A549 (cell line): ENCODE results near the gene CHMP4A. TPM values are rescaled to one million over a fixed set of nuclear protein-coding genes. Genes with fewer than 3 reads are reported as not detected.

Experiments
- ATAC-seq, 2 experiments: fragments of 200-7000 bp in 1 of 2; fragments of >200 bp in 1 of 2; cut with Nextera tagmentation in 1 of 2; cut with Tn5 transposase in 1 of 2; 3 replicates each; pipeline versions ENCODE4 v1.8.0 to v1.9.1; 2018 to 2020; ENCODE audit warnings: mild to moderate bottlenecking in 1 of 2, moderate library complexity in 1 of 2
- CTCF ChIA-PET: fragments of 300-600 bp; sonication (Branson Sonifier 250); formaldehyde crosslinking; extraction: SDS; loops from one replicate; lab custom pipeline; 2021; ENCODE audit warnings: antibody characterized with exemption, inconsistent platforms; lab: Yijun Ruan, JAX
- POLR2A ChIA-PET: fragments of 350-600 bp; formaldehyde crosslinking; extraction: SDS; loops from one replicate; lab custom pipeline; 2021; ENCODE audit warnings: antibody characterized with exemption, inconsistent platforms; lab: Yijun Ruan, JAX
- DNase-seq, 2 experiments: peaks; one replicate each; pipeline versions ENCODE4 v3.0.0 to v3.0.0-alpha.2; 2011 to 2016; ENCODE audit warnings: low read depth in 1 of 2, low spot score in 1 of 2
- FAIRE-seq: peaks from 2 replicates; lab custom pipeline; 2011; peaks lifted over from hg19 to GRCh38; lab: Jason Lieb, UNC
- H3K27ac ChIP-seq, 2 experiments: fragments of >200 bp; sonication (Bioruptor Twin); formaldehyde crosslinking; 3 replicates each; pipeline ENCODE4 v1.5.1; 2016 to 2017
- H3K4me1 ChIP-seq: fragments of >200 bp; sonication (Bioruptor Twin); formaldehyde crosslinking; 3 replicates; pipeline ENCODE4 v1.6.1; 2016
- H3K4me2 ChIP-seq: fragments of >200 bp; sonication (Bioruptor Twin); formaldehyde crosslinking; 3 replicates; pipeline ENCODE4 v1.6.1; 2016
- H3K4me3 ChIP-seq: fragments of >200 bp; sonication (Bioruptor Twin); formaldehyde crosslinking; 3 replicates; pipeline ENCODE4 v1.5.1; 2016
- H3K9me3 ChIP-seq: fragments of >200 bp; sonication (Bioruptor Twin); formaldehyde crosslinking; 3 replicates; pipeline ENCODE4 v1.6.1; 2016
- BHLHE40 ChIP-seq: IDR thresholded peaks from 2 replicates; pipeline ENCODE4 v1.6.1; 2012; ENCODE audit warnings: low read depth, low read length, inconsistent platforms
- EHMT2 ChIP-seq: fragments of 200-600 bp; sonication (generic); IDR thresholded peaks from 2 replicates; pipeline ENCODE4 v1.6.1; 2016; ENCODE audit warnings: antibody characterized with exemption, low read depth, mild to moderate bottlenecking, moderate library complexity
- FOSL2 ChIP-seq, 2 experiments: fragments of 450-650 bp in 1 of 2; fragments of >200 bp in 1 of 2; sonication (Bioruptor Twin) in 1 of 2; formaldehyde crosslinking; IDR thresholded peaks; 2 replicates each; pipeline versions ENCODE4 v1.5.0 to v1.6.1; 2016 to 2020; ENCODE audit warnings: mild to moderate bottlenecking in 1 of 2, moderate library complexity in 1 of 2
- FOXS1 ChIP-seq: fragments of 250-450 bp; sonication (Bioruptor Pico); IDR thresholded peaks from 2 replicates; pipeline ENCODE4 v1.5.0; 2020; ENCODE audit warnings: mild to moderate bottlenecking, moderate library complexity
- GATA3 ChIP-seq: IDR thresholded peaks from 2 replicates; pipeline ENCODE4 v1.6.1; 2012; ENCODE audit warnings: borderline replicate concordance
- HEYL ChIP-seq: fragments of 250-450 bp; sonication (Bioruptor Pico); IDR thresholded peaks from 2 replicates; pipeline ENCODE4 v1.8.0; 2021; ENCODE audit warnings: mild to moderate bottlenecking, moderate library complexity
- JUN ChIP-seq, 2 experiments: fragments of >200 bp; sonication (Bioruptor Twin); formaldehyde crosslinking; IDR thresholded peaks; 2 replicates in 1 of 2; 3 replicates in 1 of 2; pipeline ENCODE4 v1.6.1; 2016 to 2017
- JUNB ChIP-seq: fragments of >200 bp; sonication (Bioruptor Twin); formaldehyde crosslinking; IDR thresholded peaks from 2 replicates; pipeline ENCODE4 v1.6.1; 2016
- KDM5A ChIP-seq: fragments of 200-600 bp; sonication (generic); IDR thresholded peaks from 2 replicates; pipeline ENCODE4 v1.6.1; 2016; ENCODE audit warnings: antibody characterized with exemption, mild to moderate bottlenecking
- NPAS2 ChIP-seq: fragments of 250-450 bp; sonication (Bioruptor Pico); IDR thresholded peaks from 2 replicates; pipeline ENCODE4 v1.8.0; 2022; ENCODE audit warnings: mild to moderate bottlenecking, moderate library complexity, borderline replicate concordance
- POLR2AphosphoS2 ChIP-seq: conservative IDR thresholded peaks from 2 replicates; pipeline ENCODE4 v1.6.1; 2012; ENCODE audit warnings: low read length, improper control_type of control experiment, inconsistent platforms
- RAD21 ChIP-seq, 2 experiments: fragments of >200 bp in 1 of 2; sonication (Bioruptor Twin) in 1 of 2; formaldehyde crosslinking in 1 of 2; IDR thresholded peaks in 1 of 2; conservative IDR thresholded peaks in 1 of 2; 2 replicates in 1 of 2; 3 replicates in 1 of 2; pipeline ENCODE4 v1.6.1; 2012 to 2018; ENCODE audit warnings: inconsistent platforms in 1 of 2
- RFX5 ChIP-seq: fragments of 450-650 bp; IDR thresholded peaks from 2 replicates; pipeline ENCODE4 v1.7.1; 2014; ENCODE audit warnings: antibody characterized with exemption, mild to moderate bottlenecking, moderate library complexity
- ZC3H11A ChIP-seq: fragments of 450-650 bp; IDR thresholded peaks from 2 replicates; pipeline ENCODE4 v1.6.1; 2014; ENCODE audit warnings: antibody characterized with exemption, mild to moderate bottlenecking
- WGBS: methylation state at CpG from one replicate; pipeline ENCODE4 v1.1.6; 2017; ENCODE audit errors: missing lambda C conversion rate; 5-methylcytosine and 5-hydroxymethylcytosine counted together
- polyA plus RNA-seq, 4 experiments: library from polyadenylated mRNA; depleted of rRNA in 3 of 4; stranded (reverse); fragments of >200 nt; fragmentation: RNase III in 1 of 4; extraction: RNeasy Plus Mini Kit Qiagen cat#74134 plus additional on column Dnase treatment in 1 of 4; gene quantifications; 2 replicates in 3 of 4; 3 replicates in 1 of 4; pipeline ENCODE4 v1.2.3, GENCODE V29; 2011 to 2017
- TF ChIP-seq, protein P1 (sequence below): fragments of 450-650 bp; IDR thresholded peaks from 2 replicates; pipeline ENCODE4 v1.6.1; 2014; ENCODE audit warnings: antibody characterized with exemption
- TF ChIP-seq, protein P2 (sequence below): fragments of >200 bp; sonication (Bioruptor Twin); formaldehyde crosslinking; IDR thresholded peaks from 3 replicates; pipeline ENCODE4 v1.6.1; 2016
- TF ChIP-seq, protein P3 (sequence below): fragments of >200 bp; sonication (Bioruptor Twin); formaldehyde crosslinking; IDR thresholded peaks from 3 replicates; pipeline ENCODE4 v1.5.1; 2016
- TF ChIP-seq, protein P4 (sequence below): IDR thresholded peaks from 2 replicates; pipeline ENCODE4 v1.6.1; 2012
- TF ChIP-seq, protein P5 (sequence below): fragments of 200-600 bp; sonication (generic); IDR thresholded peaks from 2 replicates; pipeline ENCODE4 v1.6.1; 2016; ENCODE audit warnings: antibody characterized with exemption, mild to moderate bottlenecking, moderate library complexity

CHMP4A gene
- polyA plus RNA-seq, 2 of the 4 experiments (the other 2 are of a cell fraction), result 102 to 112 TPM

DNA sequence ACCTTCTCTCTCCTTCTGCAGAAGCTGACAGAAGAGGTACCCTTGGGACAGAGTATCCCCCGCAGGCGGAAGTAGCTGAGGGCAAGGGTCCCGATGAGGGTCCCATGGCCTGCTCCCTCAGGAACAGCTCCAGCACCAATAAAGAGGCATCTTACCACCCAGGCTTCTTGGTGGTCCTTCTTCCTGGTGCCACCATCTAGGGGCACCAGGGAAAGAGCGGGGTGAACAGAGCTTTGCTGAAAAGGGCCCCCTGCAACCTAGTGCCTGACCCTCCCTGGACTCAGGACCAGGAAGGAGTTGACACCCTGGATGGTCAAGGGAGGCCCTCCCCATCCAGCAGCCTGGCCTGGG lies 52.8 kb downstream of the CHMP4A start:
- Histone ChIP-seq H3K4me1 (peaks cover 25% of the 10 kb centered on the region), H3K9me3 (no peaks in the 10 kb centered on the region), H3K4me3 (no peak overlapping the region), H3K27ac (peak overlapping the region; percentile 79 to 86; a peak in 5 of 6 replicates), H3K4me2 (peak overlapping the region; percentile 92)
- FAIRE-seq, result no peak
- TF ChIP-seq GATA3, result no peak
- no peak for TF ChIP-seq KDM5A
- TF ChIP-seq HEYL (CRISPR knock-in tag), result no peak
- TF ChIP-seq, protein P1, sequence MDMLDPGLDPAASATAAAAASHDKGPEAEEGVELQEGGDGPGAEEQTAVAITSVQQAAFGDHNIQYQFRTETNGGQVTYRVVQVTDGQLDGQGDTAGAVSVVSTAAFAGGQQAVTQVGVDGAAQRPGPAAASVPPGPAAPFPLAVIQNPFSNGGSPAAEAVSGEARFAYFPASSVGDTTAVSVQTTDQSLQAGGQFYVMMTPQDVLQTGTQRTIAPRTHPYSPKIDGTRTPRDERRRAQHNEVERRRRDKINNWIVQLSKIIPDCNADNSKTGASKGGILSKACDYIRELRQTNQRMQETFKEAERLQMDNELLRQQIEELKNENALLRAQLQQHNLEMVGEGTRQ, result no peak
- no peak for TF ChIP-seq NPAS2 (CRISPR knock-in tag)
- no peak for TF ChIP-seq RFX5
- TF ChIP-seq, protein P2, sequence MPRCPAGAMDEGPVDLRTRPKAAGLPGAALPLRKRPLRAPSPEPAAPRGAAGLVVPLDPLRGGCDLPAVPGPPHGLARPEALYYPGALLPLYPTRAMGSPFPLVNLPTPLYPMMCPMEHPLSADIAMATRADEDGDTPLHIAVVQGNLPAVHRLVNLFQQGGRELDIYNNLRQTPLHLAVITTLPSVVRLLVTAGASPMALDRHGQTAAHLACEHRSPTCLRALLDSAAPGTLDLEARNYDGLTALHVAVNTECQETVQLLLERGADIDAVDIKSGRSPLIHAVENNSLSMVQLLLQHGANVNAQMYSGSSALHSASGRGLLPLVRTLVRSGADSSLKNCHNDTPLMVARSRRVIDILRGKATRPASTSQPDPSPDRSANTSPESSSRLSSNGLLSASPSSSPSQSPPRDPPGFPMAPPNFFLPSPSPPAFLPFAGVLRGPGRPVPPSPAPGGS, result no peak
- TF ChIP-seq FOSL2 (IDR thresholded peaks at IDR 0.05), result no peak
- TF ChIP-seq FOSL2 (CRISPR knock-in tag; IDR thresholded peaks at IDR 0.05), result no peak
- no peak for TF ChIP-seq ZC3H11A
- no peak for TF ChIP-seq RAD21 (conservative IDR thresholded peaks at IDR 0.05 in 1 of 2, IDR thresholded peaks at IDR 0.05 in 1 of 2)
- no peak for TF ChIP-seq JUN (IDR thresholded peaks at IDR 0.05)
- TF ChIP-seq EHMT2, result no peak
- TF ChIP-seq BHLHE40, result no peak
- TF ChIP-seq, protein P3, sequence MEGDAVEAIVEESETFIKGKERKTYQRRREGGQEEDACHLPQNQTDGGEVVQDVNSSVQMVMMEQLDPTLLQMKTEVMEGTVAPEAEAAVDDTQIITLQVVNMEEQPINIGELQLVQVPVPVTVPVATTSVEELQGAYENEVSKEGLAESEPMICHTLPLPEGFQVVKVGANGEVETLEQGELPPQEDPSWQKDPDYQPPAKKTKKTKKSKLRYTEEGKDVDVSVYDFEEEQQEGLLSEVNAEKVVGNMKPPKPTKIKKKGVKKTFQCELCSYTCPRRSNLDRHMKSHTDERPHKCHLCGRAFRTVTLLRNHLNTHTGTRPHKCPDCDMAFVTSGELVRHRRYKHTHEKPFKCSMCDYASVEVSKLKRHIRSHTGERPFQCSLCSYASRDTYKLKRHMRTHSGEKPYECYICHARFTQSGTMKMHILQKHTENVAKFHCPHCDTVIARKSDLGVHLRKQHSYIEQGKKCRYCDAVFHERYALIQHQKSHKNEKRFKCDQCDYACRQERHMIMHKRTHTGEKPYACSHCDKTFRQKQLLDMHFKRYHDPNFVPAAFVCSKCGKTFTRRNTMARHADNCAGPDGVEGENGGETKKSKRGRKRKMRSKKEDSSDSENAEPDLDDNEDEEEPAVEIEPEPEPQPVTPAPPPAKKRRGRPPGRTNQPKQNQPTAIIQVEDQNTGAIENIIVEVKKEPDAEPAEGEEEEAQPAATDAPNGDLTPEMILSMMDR, result no peak
- TF ChIP-seq, protein P4, sequence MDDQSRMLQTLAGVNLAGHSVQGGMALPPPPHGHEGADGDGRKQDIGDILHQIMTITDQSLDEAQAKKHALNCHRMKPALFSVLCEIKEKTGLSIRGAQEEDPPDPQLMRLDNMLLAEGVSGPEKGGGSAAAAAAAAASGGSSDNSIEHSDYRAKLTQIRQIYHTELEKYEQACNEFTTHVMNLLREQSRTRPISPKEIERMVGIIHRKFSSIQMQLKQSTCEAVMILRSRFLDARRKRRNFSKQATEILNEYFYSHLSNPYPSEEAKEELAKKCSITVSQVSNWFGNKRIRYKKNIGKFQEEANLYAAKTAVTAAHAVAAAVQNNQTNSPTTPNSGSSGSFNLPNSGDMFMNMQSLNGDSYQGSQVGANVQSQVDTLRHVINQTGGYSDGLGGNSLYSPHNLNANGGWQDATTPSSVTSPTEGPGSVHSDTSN, result no peak
- no peak for TF ChIP-seq FOXS1 (CRISPR knock-in tag)
- TF ChIP-seq POLR2AphosphoS2, result no peak
- TF ChIP-seq, protein P5, sequence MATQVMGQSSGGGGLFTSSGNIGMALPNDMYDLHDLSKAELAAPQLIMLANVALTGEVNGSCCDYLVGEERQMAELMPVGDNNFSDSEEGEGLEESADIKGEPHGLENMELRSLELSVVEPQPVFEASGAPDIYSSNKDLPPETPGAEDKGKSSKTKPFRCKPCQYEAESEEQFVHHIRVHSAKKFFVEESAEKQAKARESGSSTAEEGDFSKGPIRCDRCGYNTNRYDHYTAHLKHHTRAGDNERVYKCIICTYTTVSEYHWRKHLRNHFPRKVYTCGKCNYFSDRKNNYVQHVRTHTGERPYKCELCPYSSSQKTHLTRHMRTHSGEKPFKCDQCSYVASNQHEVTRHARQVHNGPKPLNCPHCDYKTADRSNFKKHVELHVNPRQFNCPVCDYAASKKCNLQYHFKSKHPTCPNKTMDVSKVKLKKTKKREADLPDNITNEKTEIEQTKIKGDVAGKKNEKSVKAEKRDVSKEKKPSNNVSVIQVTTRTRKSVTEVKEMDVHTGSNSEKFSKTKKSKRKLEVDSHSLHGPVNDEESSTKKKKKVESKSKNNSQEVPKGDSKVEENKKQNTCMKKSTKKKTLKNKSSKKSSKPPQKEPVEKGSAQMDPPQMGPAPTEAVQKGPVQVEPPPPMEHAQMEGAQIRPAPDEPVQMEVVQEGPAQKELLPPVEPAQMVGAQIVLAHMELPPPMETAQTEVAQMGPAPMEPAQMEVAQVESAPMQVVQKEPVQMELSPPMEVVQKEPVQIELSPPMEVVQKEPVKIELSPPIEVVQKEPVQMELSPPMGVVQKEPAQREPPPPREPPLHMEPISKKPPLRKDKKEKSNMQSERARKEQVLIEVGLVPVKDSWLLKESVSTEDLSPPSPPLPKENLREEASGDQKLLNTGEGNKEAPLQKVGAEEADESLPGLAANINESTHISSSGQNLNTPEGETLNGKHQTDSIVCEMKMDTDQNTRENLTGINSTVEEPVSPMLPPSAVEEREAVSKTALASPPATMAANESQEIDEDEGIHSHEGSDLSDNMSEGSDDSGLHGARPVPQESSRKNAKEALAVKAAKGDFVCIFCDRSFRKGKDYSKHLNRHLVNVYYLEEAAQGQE, result no peak
- TF ChIP-seq JUNB, result no peak
- no peak for DNase-seq
- no peak; a peak in 2 of 6 replicates for ATAC-seq
- POLR2A ChIA-PET, result interaction anchor here (0.6 to 2.4 kb wide), 9 partner anchors 9 to 97 kb away, joined by 3 to 16 read pairs (median 6); partner anchors contain the start of genes DCAF11, EMC9, NRL and PCK2
- 98% methylated on average over 4 of the region's 4 CpGs for WGBS
- CTCF ChIA-PET, result interaction anchor here (0.5 to 7.0 kb wide), 40 partner anchors 10 to 843 kb away, joined by 3 to 168 read pairs (median 5); partner anchors contain the start of genes CARMIL3, DCAF11, EMC9 and FITM1
